B cell (primary cell): ENCODE data around the gene SPINT3. TPM values are rescaled to one million over a fixed set of nuclear protein-coding genes. Genes with fewer than 3 reads are reported as not detected.

Experiments
- ATAC-seq: fragments of 200-7000 bp; cut with Tn5 transposase; one replicate; pipeline ENCODE4 v1.10.0; 2021; ENCODE audit warnings: low read depth, mild to moderate bottlenecking, moderate number of reproducible peaks, moderate library complexity
- CTCF ChIA-PET: fragments of 350-600 bp; sonication (Branson Sonifier 250); formaldehyde crosslinking; loops from one replicate; lab custom pipeline; 2021; ENCODE audit warnings: antibody characterized with exemption, inconsistent platforms; lab: Charles Lee
- POLR2A ChIA-PET: fragments of 350-600 bp; sonication (Branson Sonifier 250); formaldehyde crosslinking; loops from one replicate; lab custom pipeline; 2021; ENCODE audit warnings: antibody characterized with exemption; lab: Charles Lee
- DNase-seq: peaks from one replicate; pipeline ENCODE4 v3.0.0; 2013
- H2AFZ ChIP-seq: 2 replicates; pipeline ENCODE4 v1.6.1; 2012; ENCODE audit warnings: mild to moderate bottlenecking, low read depth, low read length; ENCODE audit not compliant: insufficient read depth, poor library complexity, severe bottlenecking
- H3K27ac ChIP-seq, 2 donors: 1 replicate in 1 of 2; 2 replicates in 1 of 2; pipeline ENCODE4 v1.5.1; 2012 to 2013; ENCODE audit warnings: low read length in 2 of 2, mild to moderate bottlenecking in 2 of 2, moderate library complexity in 1 of 2
- H3K27me3 ChIP-seq, 4 experiments: fragments of 200-600 bp in 1 of 4; sonication (generic) in 1 of 4; replicated peaks in 1 of 4; 1 replicate in 2 of 4; 2 replicates in 2 of 4; pipeline versions ENCODE4 v1.6.1 to v1.7.0; 2013 to 2016; ENCODE audit warnings: low read length in 3 of 4, mild to moderate bottlenecking in 2 of 4, mixed read lengths in 1 of 4, moderate library complexity in 1 of 4; ENCODE audit not compliant: insufficient read depth in 4 of 4, control insufficient read depth in 3 of 4; ENCODE audit errors: control extremely low read depth in 1 of 4
- H3K36me3 ChIP-seq, 2 experiments: replicated peaks in 1 of 2; 1 replicate in 1 of 2; 2 replicates in 1 of 2; pipeline versions ENCODE4 v1.6.1 to v1.7.1; 2013; ENCODE audit warnings: low read length in 1 of 2; ENCODE audit not compliant: insufficient read depth in 2 of 2, control insufficient read depth in 1 of 2; ENCODE audit errors: control extremely low read depth in 1 of 2, extremely low read depth in 1 of 2
- H3K4me1 ChIP-seq, 2 donors: fragments of 200-600 bp in 1 of 2; sonication (generic) in 1 of 2; 1 replicate in 1 of 2; 2 replicates in 1 of 2; pipeline versions ENCODE4 v1.5.1 to v1.6.1; 2013 to 2017; ENCODE audit warnings: low read length in 2 of 2; ENCODE audit not compliant: control insufficient read depth in 2 of 2, insufficient read depth in 2 of 2
- H3K4me2 ChIP-seq: replicated peaks from 2 replicates; pipeline ENCODE3; 2012; ENCODE audit warnings: mild to moderate bottlenecking, low read depth, low read length; ENCODE audit not compliant: poor library complexity, severe bottlenecking
- H3K4me3 ChIP-seq, 5 experiments: fragments of 200-600 bp in 1 of 5; sonication (generic) in 1 of 5; 1 replicate in 3 of 5; 2 replicates in 2 of 5; pipeline versions ENCODE4 v1.5.1 to v1.7.0; 2011 to 2016; ENCODE audit warnings: low read length in 4 of 5, mild to moderate bottlenecking in 4 of 5, low read depth in 2 of 5, control low read depth in 1 of 5, moderate library complexity in 1 of 5; ENCODE audit not compliant: insufficient read depth in 1 of 5; ENCODE audit errors: control extremely low read depth in 1 of 5, extremely low read depth in 1 of 5
- H3K79me2 ChIP-seq: fragments of 200-600 bp; sonication (generic); one replicate; pipeline ENCODE4 v1.6.0; 2016; ENCODE audit warnings: low read length; ENCODE audit not compliant: control insufficient read depth, insufficient read depth
- H3K9ac ChIP-seq: fragments of 200-600 bp; sonication (generic); 2 replicates; pipeline ENCODE4 v1.6.1; 2017; ENCODE audit warnings: mild to moderate bottlenecking, low read length, moderate library complexity
- H3K9me3 ChIP-seq, 3 donors: one replicate each; pipeline versions ENCODE4 v1.6.1 to v1.7.1; 2013; ENCODE audit warnings: low read length in 2 of 3; ENCODE audit not compliant: control insufficient read depth in 2 of 3, insufficient read depth in 1 of 3; ENCODE audit errors: control extremely low read depth in 1 of 3
- H4K20me1 ChIP-seq: 2 replicates; pipeline ENCODE4 v1.6.0; 2012; ENCODE audit warnings: mild to moderate bottlenecking, low read length; ENCODE audit not compliant: insufficient read depth, control insufficient read depth, poor library complexity, severe bottlenecking
- H3K27ac Mint-ChIP-seq: one replicate; pipeline ENCODE4 v1.8.0; 2021; ENCODE audit warnings: mixed read lengths
- H3K27me3 Mint-ChIP-seq: one replicate; pipeline ENCODE4 v1.8.0; 2021; ENCODE audit warnings: mixed read lengths
- H3K4me1 Mint-ChIP-seq: one replicate; pipeline ENCODE4 v1.8.0; 2021; ENCODE audit warnings: mixed read lengths
- H3K4me3 Mint-ChIP-seq: one replicate; pipeline ENCODE4 v1.8.0; 2021; ENCODE audit warnings: mixed read lengths
- H3K9me3 Mint-ChIP-seq: one replicate; pipeline ENCODE4 v1.8.0; 2022; ENCODE audit warnings: mixed read lengths; ENCODE audit not compliant: insufficient read depth
- EZH2 ChIP-seq: IDR thresholded peaks from 2 replicates; pipeline ENCODE4 v1.6.1; 2012; ENCODE audit warnings: borderline replicate concordance, low read depth, mild to moderate bottlenecking, moderate library complexity, low read length; ENCODE audit not compliant: insufficient read depth, poor library complexity, severe bottlenecking
- WGBS: methylation state at CpG from one replicate; pipeline ENCODE4 v1.1.5; 2013; ENCODE audit warnings: missing lambda C conversion rate; ENCODE audit not compliant: insufficient coverage; 5-methylcytosine and 5-hydroxymethylcytosine counted together
- intact Hi-C: fragments of 100-400 bp; cut with micrococcal nuclease; formaldehyde crosslinking; loops from one replicate; pipeline ENCODE4 v1.10.0; 2022
- polyA plus RNA-seq: library from polyadenylated mRNA; depleted of rRNA; stranded (reverse); fragments of >200 nt; gene quantifications from 2 replicates; pipeline ENCODE4 v1.2.3, GENCODE V29; 2012
- total RNA-seq, 2 donors: library from RNA; stranded (reverse); fragments of 120-200 nt in 1 of 2; gene quantifications; 1 replicate in 1 of 2; 2 replicates in 1 of 2; pipeline versions ENCODE4 v1.2.3 to v1.2.4, GENCODE V29; 2013 to 2022
- TF ChIP-seq, protein P1 (sequence below): fragments of 200-600 bp; IDR thresholded peaks from one replicate; pipeline ENCODE4 v1.8.0; 2022; ENCODE audit warnings: antibody characterized with exemption, mild to moderate bottlenecking

Gene SPINT3
- total and polyA plus RNA-seq, 2 donors (not counting 1 experiment from before 2014, with no cell fraction given): not detected

DNA sequence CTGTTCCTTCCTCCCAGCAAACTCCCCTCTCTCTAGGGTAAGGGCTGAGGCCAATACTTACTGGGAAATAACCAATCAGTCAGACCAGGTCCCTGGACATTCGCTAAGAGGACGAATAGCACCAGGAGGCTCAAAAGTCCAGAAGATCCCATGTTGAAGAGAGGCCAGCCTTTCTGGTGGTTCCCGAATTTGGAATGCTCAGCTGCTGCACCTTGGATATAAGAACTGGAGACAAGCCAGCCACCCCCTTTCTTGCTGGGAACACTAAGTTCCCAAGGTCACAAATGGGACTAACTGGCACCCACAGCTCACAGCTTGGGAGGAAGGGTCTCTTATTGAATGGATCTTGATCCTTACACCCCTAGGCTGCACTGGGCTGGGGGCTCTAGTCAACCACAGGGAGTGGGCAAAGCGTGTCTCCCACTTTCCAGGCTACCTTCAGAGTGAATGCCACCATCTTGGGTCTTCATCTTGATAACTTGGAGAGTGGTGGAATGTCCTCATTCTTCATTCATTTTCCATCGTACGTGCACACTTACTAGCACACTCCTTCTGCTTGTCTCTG lies 31.9 kb upstream of the SPINT3 start, which contains the start of gene EPPIN:
Gene EPPIN (minus strand): TSS at position 196 of the 565 bp plus-strand sequence. CDS start 44 bp downstream, at position 152.
- ATAC-seq: no peak
- CTCF ChIA-PET: no interaction called here
- intact Hi-C loops: loop anchor here (2.0 kb wide), 1 partner anchor 224 kb away; no protein-coding TSS in a partner anchor

More for the DNA sequence above, 31.9 kb upstream of the SPINT3 start, which contains the start of gene EPPIN:
- H3K79me2 ChIP-seq: no peaks in the 10 kb centered on the region
- no peak within 1 kb of the TSS for H3K9ac ChIP-seq
- H3K36me3 ChIP-seq: no peaks in the 10 kb centered on the region
- 87% methylated on average over 4 of the region's 6 CpGs for WGBS
- H3K27me3 ChIP-seq: peaks cover 0 to 5% (median 3%) of the 10 kb centered on the region in 4 experiments
- H3K4me2 ChIP-seq: no peak within 1 kb of the TSS
- TF ChIP-seq, protein P1, sequence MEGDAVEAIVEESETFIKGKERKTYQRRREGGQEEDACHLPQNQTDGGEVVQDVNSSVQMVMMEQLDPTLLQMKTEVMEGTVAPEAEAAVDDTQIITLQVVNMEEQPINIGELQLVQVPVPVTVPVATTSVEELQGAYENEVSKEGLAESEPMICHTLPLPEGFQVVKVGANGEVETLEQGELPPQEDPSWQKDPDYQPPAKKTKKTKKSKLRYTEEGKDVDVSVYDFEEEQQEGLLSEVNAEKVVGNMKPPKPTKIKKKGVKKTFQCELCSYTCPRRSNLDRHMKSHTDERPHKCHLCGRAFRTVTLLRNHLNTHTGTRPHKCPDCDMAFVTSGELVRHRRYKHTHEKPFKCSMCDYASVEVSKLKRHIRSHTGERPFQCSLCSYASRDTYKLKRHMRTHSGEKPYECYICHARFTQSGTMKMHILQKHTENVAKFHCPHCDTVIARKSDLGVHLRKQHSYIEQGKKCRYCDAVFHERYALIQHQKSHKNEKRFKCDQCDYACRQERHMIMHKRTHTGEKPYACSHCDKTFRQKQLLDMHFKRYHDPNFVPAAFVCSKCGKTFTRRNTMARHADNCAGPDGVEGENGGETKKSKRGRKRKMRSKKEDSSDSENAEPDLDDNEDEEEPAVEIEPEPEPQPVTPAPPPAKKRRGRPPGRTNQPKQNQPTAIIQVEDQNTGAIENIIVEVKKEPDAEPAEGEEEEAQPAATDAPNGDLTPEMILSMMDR: no peak
- TF ChIP-seq EZH2: no peak
- Mint-ChIP-seq H3K4me3 (no peak within 1 kb of the TSS), H3K27ac (no peak within 1 kb of the TSS), H3K9me3 (peaks cover 9% of the 10 kb centered on the region), H3K4me1 (no peaks in the 10 kb centered on the region), H3K27me3 (peaks cover 65% of the 10 kb centered on the region)
- peaks cover 0 to 3% (median 1%) of the 10 kb centered on the region in 3 donors for H3K9me3 ChIP-seq
- POLR2A ChIA-PET: no interaction called here
- H3K27ac ChIP-seq: no peak within 1 kb of the TSS
- no peaks in the 10 kb centered on the region for H3K4me1 ChIP-seq
- H4K20me1 ChIP-seq: no peaks in the 10 kb centered on the region
- DNase-seq: no peak
- H2AFZ ChIP-seq: no peak within 1 kb of the TSS
- no peak within 1 kb of the TSS for H3K4me3 ChIP-seq
